ENCODE measurements around the gene RGP1.
A peak's percentile ranks its signal among the peaks of the same experiment; 100 is the strongest.

RGP1 gene

GRCh38 chr9:35732185-35732799 is 16.8 kb upstream of the RGP1 start, which contains the start of the genes CREB3 and TLN1:
TSS of gene CREB3 (plus strand) at chr9:35732666. CDS start at chr9:35732773, 107 bp downstream.
TSS of gene TLN1 (minus strand) at chr9:35732195. CDS start at chr9:35725694, 6,501 bp downstream.
- Histone ChIP-seq H3K27me3 (ENCODE audit: insufficient read depth, low read length) (no peaks in the 10 kb centered on the region), H2AFZ (ENCODE audit: low read length, unreplicated experiment) (peak within 1 kb of the TSS; percentile 77), H3K27ac (ENCODE audit: low read depth, low read length) (peak within 1 kb of the TSS; percentile 87), H3K79me2 (ENCODE audit: control insufficient read depth, insufficient read depth, low read length, unreplicated experiment) (peaks cover 73% of the 10 kb centered on the region), H3K36me3 (ENCODE audit: insufficient read depth, low read length) (peaks cover 17% of the 10 kb centered on the region), H3K4me1 (ENCODE audit: control insufficient read depth, insufficient read depth, low read length, unreplicated experiment) (peaks cover 43% of the 10 kb centered on the region), H3K4me3 (ENCODE audit: low read depth, low read length) (peak within 1 kb of the TSS; percentile 86)

GRCh38 chr9:35732800-35733541 is 16.1 kb upstream of the RGP1 start:
- Histone ChIP-seq H2AFZ (ENCODE audit: low read length, unreplicated experiment) (peak overlapping the region; percentile 77), H3K27ac (ENCODE audit: low read depth, low read length) (peak overlapping the region; percentile 87), H3K36me3 (ENCODE audit: insufficient read depth, low read length) (peaks cover 20% of the 10 kb centered on the region), H3K27me3 (ENCODE audit: insufficient read depth, low read length) (no peaks in the 10 kb centered on the region), H3K4me1 (ENCODE audit: control insufficient read depth, insufficient read depth, low read length, unreplicated experiment) (peaks cover 36% of the 10 kb centered on the region), H3K79me2 (ENCODE audit: control insufficient read depth, insufficient read depth, low read length, unreplicated experiment) (peaks cover 67% of the 10 kb centered on the region), H3K4me3 (ENCODE audit: low read depth, low read length) (peak overlapping the region; percentile 86)

- H3K27me3 ChIP-seq (ENCODE audit: insufficient read depth, low read length), result no peaks in the 10 kb centered on the region
- H3K4me1 ChIP-seq (ENCODE audit: control insufficient read depth, insufficient read depth, low read length, unreplicated experiment), result peaks cover 27% of the 10 kb centered on the region
- H3K27ac ChIP-seq (ENCODE audit: low read depth, low read length), result peak overlapping the region; percentile 87
- peak overlapping the region; percentile 86 for H3K4me3 ChIP-seq (ENCODE audit: low read depth, low read length)
- H3K36me3 ChIP-seq (ENCODE audit: insufficient read depth, low read length), result peaks cover 20% of the 10 kb centered on the region
- H2AFZ ChIP-seq (ENCODE audit: low read length, unreplicated experiment), result no peak overlapping the region
- H3K79me2 ChIP-seq (ENCODE audit: control insufficient read depth, insufficient read depth, low read length, unreplicated experiment), result peaks cover 58% of the 10 kb centered on the region
Measured at GRCh38 chr9:35734096-35734495, 15.0 kb upstream of the RGP1 start.

- H2AFZ ChIP-seq (ENCODE audit: low read length, unreplicated experiment), result no peak overlapping the region
- H3K79me2 ChIP-seq (ENCODE audit: control insufficient read depth, insufficient read depth, low read length, unreplicated experiment), result peaks cover 36% of the 10 kb centered on the region
- H3K4me3 ChIP-seq (ENCODE audit: low read depth, low read length), result no peak overlapping the region
- peaks cover 12% of the 10 kb centered on the region for H3K4me1 ChIP-seq (ENCODE audit: control insufficient read depth, insufficient read depth, low read length, unreplicated experiment)
- H3K27me3 ChIP-seq (ENCODE audit: insufficient read depth, low read length), result no peaks in the 10 kb centered on the region
- H3K36me3 ChIP-seq (ENCODE audit: insufficient read depth, low read length), result peaks cover 28% of the 10 kb centered on the region
- no peak overlapping the region for H3K27ac ChIP-seq (ENCODE audit: low read depth, low read length)
Measured at GRCh38 chr9:35736201-35736633, 12.9 kb upstream of the RGP1 start.

GRCh38 chr9:35737143-35737542 is 11.9 kb upstream of the RGP1 start:
- Histone ChIP-seq H3K27me3 (ENCODE audit: insufficient read depth, low read length) (no peaks in the 10 kb centered on the region), H3K36me3 (ENCODE audit: insufficient read depth, low read length) (peaks cover 28% of the 10 kb centered on the region), H3K27ac (ENCODE audit: low read depth, low read length) (no peak overlapping the region)

GRCh38 chr9:35738186-35738585 is 10.9 kb upstream of the RGP1 start:
- H2AFZ ChIP-seq (ENCODE audit: low read length, unreplicated experiment), result no peak overlapping the region
- H3K27me3 ChIP-seq (ENCODE audit: insufficient read depth, low read length), result no peaks in the 10 kb centered on the region
- H3K4me3 ChIP-seq (ENCODE audit: low read depth, low read length), result no peak overlapping the region
- H3K79me2 ChIP-seq (ENCODE audit: control insufficient read depth, insufficient read depth, low read length, unreplicated experiment), result peaks cover 23% of the 10 kb centered on the region
- H3K36me3 ChIP-seq (ENCODE audit: insufficient read depth, low read length), result peaks cover 28% of the 10 kb centered on the region
- H3K4me1 ChIP-seq (ENCODE audit: control insufficient read depth, insufficient read depth, low read length, unreplicated experiment), result peaks cover 12% of the 10 kb centered on the region
- no peak overlapping the region for H3K27ac ChIP-seq (ENCODE audit: low read depth, low read length)

More at GRCh38 chr9:35737143-35737542, 11.9 kb upstream of the RGP1 start:
- H2AFZ ChIP-seq (ENCODE audit: low read length, unreplicated experiment), result no peak overlapping the region
- H3K79me2 ChIP-seq (ENCODE audit: control insufficient read depth, insufficient read depth, low read length, unreplicated experiment), result peaks cover 29% of the 10 kb centered on the region
- no peak overlapping the region for H3K4me3 ChIP-seq (ENCODE audit: low read depth, low read length)
- H3K4me1 ChIP-seq (ENCODE audit: control insufficient read depth, insufficient read depth, low read length, unreplicated experiment), result peaks cover 12% of the 10 kb centered on the region

GRCh38 chr9:35738924-35739323 is 10.2 kb upstream of the RGP1 start:
- Histone ChIP-seq H3K36me3 (ENCODE audit: insufficient read depth, low read length) (peaks cover 30% of the 10 kb centered on the region), H3K27me3 (ENCODE audit: insufficient read depth, low read length) (no peaks in the 10 kb centered on the region), H3K4me1 (ENCODE audit: control insufficient read depth, insufficient read depth, low read length, unreplicated experiment) (peaks cover 6% of the 10 kb centered on the region), H3K27ac (ENCODE audit: low read depth, low read length) (no peak overlapping the region), H2AFZ (ENCODE audit: low read length, unreplicated experiment) (no peak overlapping the region), H3K79me2 (ENCODE audit: control insufficient read depth, insufficient read depth, low read length, unreplicated experiment) (peaks cover 15% of the 10 kb centered on the region), H3K4me3 (ENCODE audit: low read depth, low read length) (no peak overlapping the region)

- Histone ChIP-seq H3K4me3 (ENCODE audit: low read depth, low read length) (no peak overlapping the region), H3K36me3 (ENCODE audit: insufficient read depth, low read length) (peaks cover 31% of the 10 kb centered on the region), H3K27ac (ENCODE audit: low read depth, low read length) (no peak overlapping the region), H3K79me2 (ENCODE audit: control insufficient read depth, insufficient read depth, low read length, unreplicated experiment) (peaks cover 11% of the 10 kb centered on the region), H3K27me3 (ENCODE audit: insufficient read depth, low read length) (no peaks in the 10 kb centered on the region), H2AFZ (ENCODE audit: low read length, unreplicated experiment) (no peak overlapping the region), H3K4me1 (ENCODE audit: control insufficient read depth, insufficient read depth, low read length, unreplicated experiment) (no peaks in the 10 kb centered on the region)
Measured at GRCh38 chr9:35740243-35740642, 8.8 kb upstream of the RGP1 start.

- Histone ChIP-seq H3K4me1 (ENCODE audit: control insufficient read depth, insufficient read depth, low read length, unreplicated experiment) (peaks cover 3% of the 10 kb centered on the region), H2AFZ (ENCODE audit: low read length, unreplicated experiment) (no peak overlapping the region), H3K4me3 (ENCODE audit: low read depth, low read length) (no peak overlapping the region), H3K36me3 (ENCODE audit: insufficient read depth, low read length) (peaks cover 24% of the 10 kb centered on the region), H3K27ac (ENCODE audit: low read depth, low read length) (no peak overlapping the region), H3K27me3 (ENCODE audit: insufficient read depth, low read length) (no peaks in the 10 kb centered on the region), H3K79me2 (ENCODE audit: control insufficient read depth, insufficient read depth, low read length, unreplicated experiment) (peaks cover 21% of the 10 kb centered on the region)
Measured at GRCh38 chr9:35741740-35742139, 7.3 kb upstream of the RGP1 start.

- peaks cover 12% of the 10 kb centered on the region for H3K4me1 ChIP-seq (ENCODE audit: control insufficient read depth, insufficient read depth, low read length, unreplicated experiment)
Measured at GRCh38 chr9:35743452-35743851, 5.6 kb upstream of the RGP1 start.

More at GRCh38 chr9:35743452-35743851, 5.6 kb upstream of the RGP1 start:
- H3K4me3 ChIP-seq (ENCODE audit: low read depth, low read length), result no peak overlapping the region
- peaks cover 38% of the 10 kb centered on the region for H3K79me2 ChIP-seq (ENCODE audit: control insufficient read depth, insufficient read depth, low read length, unreplicated experiment)
- H3K27me3 ChIP-seq (ENCODE audit: insufficient read depth, low read length), result no peaks in the 10 kb centered on the region
- no peak overlapping the region for H2AFZ ChIP-seq (ENCODE audit: low read length, unreplicated experiment)
- H3K36me3 ChIP-seq (ENCODE audit: insufficient read depth, low read length), result peaks cover 15% of the 10 kb centered on the region; the same call in 1 of the 2 replicates
- H3K27ac ChIP-seq (ENCODE audit: low read depth, low read length), result no peak overlapping the region

Data from ACC112 (cell line).